NT2/D1 (cell line): ENCODE results near the gene STRN3.

Experiments
- DNase-seq: peaks from one replicate; pipeline ENCODE4 v3.0.0-alpha.2; 2011; ENCODE audit warnings: low read depth, low spot score
- H3K27me3 ChIP-seq: 2 replicates; pipeline ENCODE4 v1.6.0; 2011; ENCODE audit warnings: mild to moderate bottlenecking; ENCODE audit not compliant: insufficient read length, insufficient read depth
- H3K36me3 ChIP-seq: 2 replicates; pipeline ENCODE4 v1.6.1; 2011; ENCODE audit warnings: mild to moderate bottlenecking, low read length, mixed read lengths; ENCODE audit not compliant: insufficient read depth, insufficient read length
- H3K4me1 ChIP-seq: 2 replicates; pipeline ENCODE4 v1.5.1; 2011; ENCODE audit not compliant: insufficient read depth, insufficient read length
- H3K4me3 ChIP-seq: 2 replicates; pipeline ENCODE4 v1.5.1; 2011; ENCODE audit warnings: low read depth; ENCODE audit not compliant: insufficient read length
- H3K9ac ChIP-seq: 2 replicates; pipeline ENCODE4 v1.6.0; 2011; ENCODE audit warnings: low read depth; ENCODE audit not compliant: insufficient read length
- H3K9me3 ChIP-seq: 2 replicates; pipeline ENCODE4 v1.5.1; 2011; ENCODE audit warnings: mild to moderate bottlenecking, low read length; ENCODE audit not compliant: insufficient read depth
- SUZ12 ChIP-seq: IDR thresholded peaks from 2 replicates; pipeline ENCODE4 v1.6.1; 2011; ENCODE audit not compliant: insufficient read length, insufficient read depth; ENCODE audit errors: extremely low read depth
- YY1 ChIP-seq: IDR thresholded peaks from 2 replicates; pipeline ENCODE4 v1.6.1; 2011; ENCODE audit not compliant: insufficient read length, insufficient read depth
- ZNF274 ChIP-seq: IDR thresholded peaks from 2 replicates; pipeline ENCODE4 v1.6.1; 2011; ENCODE audit warnings: mild to moderate bottlenecking, low read depth, low read length

The STRN3 gene

DNA sequence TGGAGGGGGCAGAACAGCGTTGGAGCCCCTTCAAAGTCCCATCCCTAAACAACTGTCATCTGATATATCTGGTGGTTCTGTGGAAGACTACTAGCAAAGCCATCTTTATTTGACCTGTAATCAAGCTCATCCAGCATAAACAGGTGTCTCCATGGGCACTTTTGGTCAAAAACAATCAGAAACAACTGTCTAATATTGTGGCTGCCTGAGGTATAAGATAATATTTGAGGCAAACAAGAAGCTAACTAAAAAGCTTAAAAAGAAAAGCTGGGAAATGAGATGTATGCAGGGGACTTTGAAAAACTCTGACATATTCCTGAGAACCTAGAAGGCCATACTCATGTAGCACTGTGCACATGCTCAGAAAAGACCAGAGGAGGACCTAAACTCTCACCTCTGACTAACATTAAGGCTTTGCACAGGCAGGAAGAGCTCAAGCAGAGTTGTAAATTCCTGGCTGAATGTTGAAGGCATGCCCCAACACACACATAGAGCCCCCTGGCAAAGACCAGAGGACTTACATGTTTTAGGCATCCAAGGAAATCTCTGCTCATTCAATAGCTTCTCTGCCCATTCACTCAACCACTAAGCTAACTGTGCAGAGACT is 28.0 kb downstream of the STRN3 start:
- TF ChIP-seq YY1: no peak
- no peak for TF ChIP-seq SUZ12
- no peak for TF ChIP-seq ZNF274
- peak; percentile 5 for DNase-seq
- Histone ChIP-seq H3K4me3 (no peak overlapping the region), H3K4me1 (no peaks in the 10 kb centered on the region), H3K27me3 (no peaks in the 10 kb centered on the region), H3K36me3 (no peaks in the 10 kb centered on the region), H3K9me3 (peaks cover 6% of the 10 kb centered on the region), H3K9ac (no peak overlapping the region)

DNA sequence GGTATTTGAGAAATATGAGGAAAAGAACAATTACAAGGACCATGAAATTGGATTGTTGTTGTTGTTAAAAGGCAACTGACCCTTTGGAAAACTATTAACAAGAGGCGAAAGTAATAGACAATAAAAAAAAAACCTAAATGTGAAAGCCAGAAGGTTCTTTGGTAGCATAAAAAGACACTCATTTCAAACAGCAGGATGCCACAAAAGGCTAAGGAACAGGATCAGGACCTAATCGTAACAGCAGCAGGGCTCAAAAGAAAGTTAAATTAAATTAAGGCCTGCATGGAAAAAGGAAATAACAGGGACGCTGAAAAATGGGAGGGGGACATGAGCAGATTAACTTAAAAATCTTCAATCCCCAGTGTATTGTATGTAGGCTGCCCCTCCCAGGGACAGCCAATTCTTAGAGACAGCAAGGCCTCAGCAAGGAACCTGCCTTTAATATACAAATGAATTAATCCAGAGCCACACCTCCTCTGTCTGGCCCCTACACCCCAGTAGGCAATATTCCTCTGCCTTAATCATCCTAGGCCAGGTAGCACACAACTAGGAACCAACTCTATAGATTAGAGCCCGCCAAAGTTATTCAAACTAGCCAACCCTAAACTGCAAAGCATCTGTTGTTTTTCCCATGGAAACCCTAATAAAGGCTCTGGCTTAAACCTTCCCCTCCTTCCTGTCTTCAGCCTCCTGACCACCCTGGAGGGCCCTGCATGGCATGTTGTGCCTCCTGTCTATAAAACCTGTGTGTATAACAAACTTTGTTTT is 29.1 kb downstream of the STRN3 start:
- no peak for TF ChIP-seq ZNF274
- no peak for TF ChIP-seq YY1
- TF ChIP-seq SUZ12: no peak
- Histone ChIP-seq H3K9ac (no peak overlapping the region), H3K4me1 (no peaks in the 10 kb centered on the region), H3K4me3 (no peak overlapping the region), H3K36me3 (no peaks in the 10 kb centered on the region), H3K9me3 (peaks cover 6% of the 10 kb centered on the region), H3K27me3 (no peaks in the 10 kb centered on the region)
- DNase-seq: peak; percentile 11

DNA sequence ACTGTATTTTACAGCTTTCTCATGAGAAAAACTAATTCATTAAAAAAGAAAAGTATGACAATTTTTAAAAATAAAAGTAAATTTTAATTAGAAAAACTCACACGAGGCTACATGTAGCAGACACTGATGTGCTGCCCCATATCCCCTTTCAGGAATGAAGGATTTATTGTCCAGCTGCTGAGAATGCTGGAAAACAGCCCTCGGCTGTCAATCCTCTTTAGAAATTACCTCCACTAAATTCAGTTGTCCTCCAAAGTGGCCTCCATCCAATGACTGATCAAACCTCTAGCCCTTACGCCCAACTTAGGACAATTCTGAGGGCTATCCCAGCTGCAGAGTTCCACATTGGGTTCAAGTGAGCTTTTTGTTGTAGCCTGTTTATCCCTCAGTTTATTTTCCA is 30.5 kb downstream of the STRN3 start:
- Histone ChIP-seq H3K36me3 (no peaks in the 10 kb centered on the region), H3K9ac (no peak overlapping the region), H3K4me1 (no peaks in the 10 kb centered on the region), H3K4me3 (no peak overlapping the region), H3K27me3 (no peaks in the 10 kb centered on the region), H3K9me3 (peaks cover 6% of the 10 kb centered on the region)
- TF ChIP-seq SUZ12 (no peak), ZNF274 (no peak), YY1 (no peak)
- DNase-seq: no peak

DNA sequence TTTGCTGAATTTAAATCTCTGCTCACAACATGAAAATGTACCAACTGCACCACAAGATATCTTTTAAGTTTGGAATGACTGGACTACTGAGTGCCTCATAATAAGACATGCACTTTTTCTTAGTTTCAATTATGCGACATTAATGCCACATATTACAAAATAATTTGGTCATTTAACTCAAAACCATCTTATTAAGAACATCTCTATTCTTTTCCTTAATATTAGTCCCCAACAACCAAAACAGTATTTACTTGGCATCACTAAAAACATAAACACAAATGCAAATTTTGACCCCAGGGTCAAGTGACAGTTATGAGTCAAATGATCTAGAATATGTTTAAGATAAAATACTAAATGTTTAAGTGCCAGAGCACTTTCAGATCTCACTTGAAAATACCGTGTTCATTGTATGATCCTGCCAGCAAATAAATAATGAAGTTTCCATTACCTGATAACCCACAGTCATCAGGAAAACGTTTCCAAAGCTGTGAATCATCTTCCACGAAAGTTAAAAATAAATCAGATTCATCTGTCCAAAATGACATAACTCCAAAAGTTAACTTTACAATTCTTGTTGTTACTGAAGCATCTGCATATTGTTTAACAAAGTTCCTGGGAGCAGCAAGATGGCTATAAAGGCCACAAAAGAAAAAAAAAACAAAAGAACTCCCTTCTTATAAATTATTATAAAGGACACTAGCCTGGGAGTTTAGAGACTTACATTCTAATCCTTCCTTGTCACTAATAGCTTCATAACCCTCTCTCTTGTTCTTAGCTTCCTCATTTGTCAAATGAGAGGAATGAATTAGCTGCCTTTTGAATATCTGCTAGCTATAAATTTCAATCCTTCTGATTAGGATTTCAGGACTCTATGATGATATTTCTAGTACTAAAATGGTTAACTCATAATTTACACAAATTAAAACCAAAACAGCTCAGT is 31.2 kb downstream of the STRN3 start:
- H3K9me3 ChIP-seq: peaks cover 6% of the 10 kb centered on the region
- H3K36me3 ChIP-seq: no peaks in the 10 kb centered on the region
- H3K27me3 ChIP-seq: no peaks in the 10 kb centered on the region
- no peak for DNase-seq
- H3K4me1 ChIP-seq: no peaks in the 10 kb centered on the region
- no peak for TF ChIP-seq SUZ12
- no peak overlapping the region for H3K4me3 ChIP-seq
- no peak overlapping the region for H3K9ac ChIP-seq

DNA sequence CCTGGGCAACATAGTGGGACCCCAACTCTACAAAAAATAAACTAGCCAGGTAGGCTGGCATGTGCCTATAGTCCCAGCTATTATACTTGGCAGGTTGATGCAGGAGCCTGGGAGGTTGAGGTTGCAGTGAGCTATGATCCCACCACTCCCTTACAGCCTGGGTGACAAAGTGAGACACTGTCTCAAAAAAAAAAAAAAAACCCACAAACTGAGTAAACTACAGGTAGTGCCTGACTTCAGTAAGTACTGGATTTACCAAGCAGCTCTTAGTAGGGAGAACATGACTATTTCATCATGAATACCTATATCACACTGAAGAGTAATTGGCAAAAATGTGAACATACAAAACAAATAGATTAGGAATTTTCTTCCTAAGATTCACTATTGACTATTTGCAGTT is 33.1 kb downstream of the STRN3 start:
- no peak for DNase-seq
- H3K36me3 ChIP-seq: no peaks in the 10 kb centered on the region
- H3K9ac ChIP-seq: no peak overlapping the region
- H3K4me3 ChIP-seq: no peak overlapping the region
- no peaks in the 10 kb centered on the region for H3K27me3 ChIP-seq
- no peaks in the 10 kb centered on the region for H3K4me1 ChIP-seq
- TF ChIP-seq YY1 (no peak), ZNF274 (no peak), SUZ12 (no peak)
- no peaks in the 10 kb centered on the region for H3K9me3 ChIP-seq

DNA sequence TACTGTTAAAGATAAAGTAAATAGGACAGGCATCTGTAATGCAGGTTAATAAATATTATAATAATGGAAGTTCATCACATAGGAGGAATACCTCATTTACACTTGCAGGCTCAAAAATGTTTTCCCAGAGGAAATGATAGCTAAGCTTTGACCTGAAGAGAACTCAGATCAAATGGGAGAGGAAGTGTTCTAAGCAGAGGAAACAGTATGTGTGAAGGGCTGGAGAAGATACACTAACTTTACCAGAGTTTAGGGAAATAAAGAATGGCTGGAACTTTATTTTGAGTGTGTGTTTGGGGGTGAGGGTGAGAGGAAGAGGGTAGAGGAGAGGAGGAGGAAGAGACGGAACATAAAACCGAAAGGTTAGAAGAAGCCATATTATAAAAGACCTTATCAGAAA is 34.8 kb downstream of the STRN3 start:
- Histone ChIP-seq H3K4me3 (no peak overlapping the region), H3K4me1 (no peaks in the 10 kb centered on the region), H3K9ac (no peak overlapping the region), H3K27me3 (no peaks in the 10 kb centered on the region), H3K9me3 (no peaks in the 10 kb centered on the region), H3K36me3 (no peaks in the 10 kb centered on the region)
- TF ChIP-seq ZNF274: no peak
- no peak for TF ChIP-seq YY1
- TF ChIP-seq SUZ12: no peak
- no peak for DNase-seq

DNA sequence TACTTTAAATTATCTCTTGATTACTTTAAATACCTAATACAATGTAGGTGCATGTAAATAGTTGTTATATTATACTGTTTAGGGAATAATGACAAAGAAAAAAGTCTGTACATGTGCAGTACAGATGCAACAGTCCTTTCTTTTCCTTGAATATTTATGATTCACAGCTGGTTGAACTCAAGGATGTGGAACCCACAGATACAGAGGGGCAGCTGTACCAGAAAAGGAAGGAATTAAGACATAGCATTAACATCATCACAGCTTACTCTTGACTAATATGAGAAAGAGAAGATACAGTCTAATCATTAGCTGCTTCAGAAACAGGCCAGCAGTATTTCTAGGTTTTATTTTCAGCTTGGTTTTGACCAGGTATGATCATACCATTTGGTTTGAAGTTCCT is 35.4 kb downstream of the STRN3 start:
- H3K4me3 ChIP-seq: no peak overlapping the region
- no peak overlapping the region for H3K9ac ChIP-seq
- TF ChIP-seq ZNF274: no peak
- TF ChIP-seq SUZ12: no peak
- TF ChIP-seq YY1: no peak
- no peaks in the 10 kb centered on the region for H3K36me3 ChIP-seq
- H3K4me1 ChIP-seq: no peaks in the 10 kb centered on the region
- no peaks in the 10 kb centered on the region for H3K27me3 ChIP-seq
- no peak for DNase-seq
- no peaks in the 10 kb centered on the region for H3K9me3 ChIP-seq
